ENCODE results near the gene S100A11. TPM values are rescaled to one million over a fixed set of nuclear protein-coding genes. Genes with fewer than 3 reads are reported as not detected.

Gene S100A11
- total RNA-seq, 1 experiment from 2014 or later = 602 TPM

DNA sequence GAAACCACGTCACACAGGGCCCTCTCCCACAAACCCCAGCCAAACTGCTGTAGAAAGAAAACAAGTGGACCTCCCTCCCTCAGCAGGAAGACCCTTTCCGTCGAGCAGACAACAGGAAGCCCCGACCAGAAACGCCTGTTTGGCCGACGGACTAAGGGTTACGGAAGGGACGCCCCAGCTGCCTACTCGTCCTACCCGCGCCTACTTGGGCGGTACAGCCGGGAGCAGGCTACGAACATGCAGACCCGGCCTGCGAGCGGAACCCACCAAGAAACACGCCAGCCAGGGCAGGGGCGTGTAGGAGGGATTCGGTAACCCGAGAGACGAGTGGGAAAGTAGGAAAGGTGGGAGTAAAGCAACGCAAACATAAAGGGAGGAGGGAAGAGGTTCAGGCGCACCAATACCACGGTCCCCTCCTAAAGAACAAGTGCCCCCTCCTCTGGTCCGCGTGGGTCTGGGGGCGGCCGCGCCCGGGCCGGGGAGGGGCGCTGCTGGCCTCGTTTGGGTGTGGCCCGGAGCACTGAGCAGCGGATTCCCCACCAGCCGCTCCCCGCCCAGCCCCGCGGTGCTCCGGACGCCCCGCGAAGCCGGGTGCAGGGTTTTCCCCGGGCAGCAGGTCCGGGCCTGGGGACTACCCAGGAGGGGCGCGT is 43.6 kb downstream of the S100A11 start:
- in situ Hi-C loops (cut with HindIII; ENCODE audit: low pct_unique_long_range_greater_than_20kb, low sequenced_read_pairs) = no loop called here
- DNase-seq (ENCODE audit: low read depth, low spot score) = no peak

DNA sequence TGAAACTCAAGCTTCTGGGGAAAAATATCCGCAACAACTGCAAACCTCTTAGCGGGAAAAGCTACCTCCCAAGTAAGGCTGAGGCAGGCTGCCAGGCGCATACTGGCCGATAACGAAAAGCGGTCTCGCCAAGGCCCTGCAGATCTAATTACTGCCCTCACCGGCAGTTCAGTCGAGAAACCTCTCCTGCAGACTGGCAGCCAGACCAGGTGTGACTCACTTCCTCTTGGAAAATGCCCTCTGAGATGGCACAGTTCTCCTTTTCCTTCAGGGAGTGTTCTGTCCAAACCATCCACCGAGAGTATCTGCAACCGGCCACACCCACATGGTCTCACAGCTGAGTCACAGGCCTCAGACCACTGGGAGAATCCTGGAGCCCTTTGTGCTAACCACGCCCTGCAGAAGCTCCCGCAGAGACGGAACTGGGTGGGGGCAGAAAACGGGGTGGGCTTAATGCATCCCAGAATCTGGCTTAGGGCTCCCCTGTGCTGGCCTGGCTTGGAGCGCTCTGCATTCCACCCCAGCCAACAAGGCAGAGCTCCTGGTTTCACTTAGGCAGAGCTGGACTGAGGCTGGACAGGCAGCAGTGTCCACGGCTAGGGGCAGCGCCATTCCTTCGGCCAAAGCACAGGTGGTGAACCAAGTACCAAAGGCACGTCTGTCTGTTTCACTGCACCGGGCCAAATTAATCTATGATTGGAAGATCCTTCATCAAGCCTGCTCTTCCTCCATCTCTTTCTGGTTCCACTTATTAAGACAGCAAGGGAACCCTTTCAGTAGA is 44.3 kb downstream of the S100A11 start:
- in situ Hi-C loops (cut with HindIII; ENCODE audit: low pct_unique_long_range_greater_than_20kb, low sequenced_read_pairs) = no loop called here
- peak; percentile 83 for DNase-seq (ENCODE audit: low read depth, low spot score)

DNA sequence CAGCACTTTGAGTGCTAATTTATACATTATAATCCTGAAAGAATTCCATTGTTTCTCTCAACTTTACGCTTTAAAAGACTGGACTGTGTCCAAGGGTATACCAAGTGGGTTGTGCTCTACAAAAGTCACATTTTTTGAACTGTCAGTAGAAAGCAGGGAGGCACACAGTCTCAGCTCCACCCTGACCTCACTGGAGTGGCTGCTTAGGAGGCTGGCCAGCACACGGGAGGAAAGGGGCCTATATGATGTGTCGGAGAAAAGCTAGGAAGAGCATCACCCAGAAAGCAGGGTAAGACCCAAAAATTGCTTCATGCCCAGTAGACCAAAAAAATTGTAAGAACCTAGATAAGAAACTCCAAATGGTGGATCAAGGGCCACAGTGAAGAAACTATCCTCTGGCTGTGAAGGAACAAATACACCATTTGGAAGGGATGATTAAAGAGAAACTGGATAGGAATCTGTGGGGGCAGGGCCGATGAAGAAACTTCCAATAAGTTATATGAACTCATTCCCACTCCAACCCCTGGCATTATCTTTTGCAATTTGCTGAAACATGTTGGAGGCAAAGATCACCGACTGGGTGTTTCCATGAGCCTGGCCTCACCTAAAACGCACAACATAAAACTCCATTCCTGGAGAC is 45.0 kb downstream of the S100A11 start:
- DNase-seq (ENCODE audit: low read depth, low spot score) = no peak
- in situ Hi-C loops (cut with HindIII; ENCODE audit: low pct_unique_long_range_greater_than_20kb, low sequenced_read_pairs) = no loop called here

DNA sequence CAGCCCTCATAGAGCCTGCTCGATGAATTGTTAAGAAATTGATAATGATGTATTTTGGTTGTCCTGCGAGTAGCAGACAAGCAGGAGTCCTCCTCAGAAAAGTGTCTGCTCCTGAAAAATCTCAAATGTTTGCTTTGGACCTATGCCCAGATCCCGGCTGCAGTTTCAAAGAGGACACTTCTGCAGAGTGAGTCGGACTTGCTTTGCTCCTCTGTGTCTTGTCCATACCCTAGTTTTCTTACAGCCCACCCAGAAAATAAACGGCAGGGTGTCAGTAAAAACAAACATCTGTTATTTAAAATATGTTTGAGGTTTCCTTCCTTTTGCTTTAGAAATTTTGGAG is 46.0 kb downstream of the S100A11 start:
- in situ Hi-C loops (cut with HindIII; ENCODE audit: low pct_unique_long_range_greater_than_20kb, low sequenced_read_pairs) = no loop called here
- DNase-seq (ENCODE audit: low read depth, low spot score) = peak; percentile 53

DNA sequence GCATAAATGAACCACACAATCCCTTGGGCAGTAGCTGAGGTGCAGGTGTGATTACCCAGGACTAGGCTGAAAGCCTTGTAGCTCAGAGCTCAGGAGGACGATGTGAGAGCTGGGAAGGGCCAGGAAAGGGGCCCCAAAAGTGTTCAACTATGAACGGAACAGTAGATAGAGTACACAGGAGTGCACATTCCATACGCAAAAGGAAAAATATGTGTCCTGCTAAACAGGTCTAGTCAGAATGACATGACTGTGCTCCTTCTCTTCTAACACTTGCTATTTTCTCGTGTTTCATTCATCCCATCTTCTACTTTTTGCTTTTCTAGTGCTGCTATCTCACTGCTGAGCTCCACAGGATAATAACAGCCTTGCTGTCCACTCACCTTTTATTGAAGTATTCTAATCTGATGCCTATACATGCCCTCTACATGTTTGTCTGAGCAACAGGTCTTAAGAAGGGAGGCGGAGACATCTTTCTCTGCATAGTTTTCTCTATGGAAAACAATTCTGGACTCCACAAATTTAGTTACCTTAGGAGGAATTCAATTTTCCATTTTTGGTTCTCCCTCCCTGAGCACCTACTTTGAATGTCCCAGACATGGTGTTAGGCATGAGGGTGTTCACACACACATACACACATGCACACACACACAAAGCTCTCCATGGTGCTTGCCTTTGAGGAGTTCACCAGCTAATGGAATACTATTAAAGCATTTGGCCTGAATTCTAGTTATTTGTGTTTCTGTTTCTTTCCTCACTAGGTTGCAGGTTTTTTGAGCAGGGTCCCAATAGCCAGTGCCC is 46.5 kb downstream of the S100A11 start:
- in situ Hi-C loops (cut with HindIII; ENCODE audit: low pct_unique_long_range_greater_than_20kb, low sequenced_read_pairs) = no loop called here
- no peak for DNase-seq (ENCODE audit: low read depth, low spot score)

DNA sequence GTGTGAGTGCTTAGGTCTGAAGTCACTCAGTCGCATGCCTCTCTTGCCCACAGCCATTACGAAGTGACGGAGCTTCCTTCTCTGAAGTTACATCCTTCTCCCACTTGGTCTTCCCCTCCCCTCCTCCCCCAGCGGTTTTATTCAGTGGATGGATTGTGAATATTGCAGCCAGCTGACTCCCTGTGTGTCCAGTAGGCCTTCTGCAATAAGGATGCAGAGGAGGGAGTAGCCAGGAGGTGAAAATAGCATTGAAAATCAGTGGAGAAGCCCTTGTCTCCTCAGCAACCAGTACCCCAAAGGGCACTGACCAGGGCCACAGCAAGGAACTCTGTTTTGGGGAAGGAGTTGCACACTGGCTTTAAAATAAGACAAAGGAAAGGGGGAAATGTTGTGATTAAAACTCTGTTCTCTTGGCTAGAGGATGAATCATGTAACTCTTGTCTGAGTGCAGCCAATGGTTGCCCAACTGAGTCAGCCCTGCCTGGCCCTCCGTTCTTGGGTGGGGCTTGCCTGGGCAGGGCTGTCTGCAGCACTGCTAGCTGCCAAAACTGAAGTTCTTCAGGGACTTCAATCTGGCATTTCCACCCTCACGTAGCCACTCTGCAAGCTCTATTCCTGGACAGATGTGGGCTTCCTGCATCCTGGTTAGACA is 47.5 kb downstream of the S100A11 start:
- DNase-seq (ENCODE audit: low read depth, low spot score) = no peak
- in situ Hi-C loops (cut with HindIII; ENCODE audit: low pct_unique_long_range_greater_than_20kb, low sequenced_read_pairs) = no loop called here

DNA sequence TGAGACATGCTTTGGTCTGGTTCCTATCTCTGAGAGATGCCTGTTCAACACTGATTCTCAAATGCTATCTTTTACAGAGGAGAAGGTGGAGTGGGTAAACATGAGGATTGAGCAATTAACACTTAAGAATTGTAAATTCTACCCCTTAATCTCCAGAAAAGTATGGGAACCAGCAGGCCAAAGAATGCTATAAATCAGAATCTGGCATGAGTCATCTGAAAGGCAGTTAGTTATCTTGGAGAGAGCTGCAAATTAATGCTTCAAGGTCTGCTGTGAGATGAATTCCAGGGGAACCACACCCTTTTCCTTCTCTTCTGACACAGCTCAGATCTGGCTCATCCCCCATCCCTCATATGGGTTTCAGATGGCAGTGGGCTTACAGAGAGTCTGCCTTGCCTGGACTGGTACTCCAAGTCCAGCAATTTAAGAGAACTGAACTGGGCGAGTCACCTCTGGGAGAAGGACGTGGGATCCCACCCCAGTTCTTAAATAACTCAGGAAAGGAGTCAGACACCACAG is 48.3 kb downstream of the S100A11 start:
- DNase-seq (ENCODE audit: low read depth, low spot score) = no peak
- in situ Hi-C loops (cut with HindIII; ENCODE audit: low pct_unique_long_range_greater_than_20kb, low sequenced_read_pairs) = no loop called here

DNA sequence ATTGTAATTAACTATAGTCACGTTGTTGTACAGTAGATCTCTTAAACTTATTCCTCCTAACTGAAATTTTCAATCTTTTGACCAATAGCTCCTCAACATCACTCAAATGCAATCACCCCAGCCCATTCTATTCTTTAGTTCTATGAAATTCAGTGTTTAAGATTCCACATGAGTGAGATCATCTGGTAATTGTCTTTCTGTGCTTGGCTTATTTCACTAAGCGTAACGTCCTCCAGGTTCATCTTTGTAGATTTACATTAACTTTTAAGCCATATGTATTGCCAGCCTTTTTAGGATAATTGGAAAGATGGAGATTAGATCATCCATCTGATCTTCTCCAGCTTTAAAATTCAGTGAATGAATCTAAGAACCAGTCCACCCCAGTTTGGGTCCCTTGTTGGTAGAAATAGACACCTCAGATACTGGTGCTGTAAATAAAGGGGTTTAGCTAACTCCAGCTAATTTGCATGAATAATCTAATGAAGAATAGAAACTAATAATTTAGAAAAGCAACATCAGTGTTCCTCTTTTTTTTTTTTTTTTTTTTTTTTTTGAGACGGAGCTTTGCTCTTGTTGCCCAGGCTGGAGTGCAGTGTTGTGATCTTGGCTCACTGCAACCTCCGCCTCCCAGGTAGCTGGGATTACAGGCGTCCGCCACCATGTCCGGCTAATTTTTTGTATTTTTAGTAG is 50.2 kb downstream of the S100A11 start:
- in situ Hi-C loops (cut with HindIII; ENCODE audit: low pct_unique_long_range_greater_than_20kb, low sequenced_read_pairs) = no loop called here
- no peak for DNase-seq (ENCODE audit: low read depth, low spot score)

DNA sequence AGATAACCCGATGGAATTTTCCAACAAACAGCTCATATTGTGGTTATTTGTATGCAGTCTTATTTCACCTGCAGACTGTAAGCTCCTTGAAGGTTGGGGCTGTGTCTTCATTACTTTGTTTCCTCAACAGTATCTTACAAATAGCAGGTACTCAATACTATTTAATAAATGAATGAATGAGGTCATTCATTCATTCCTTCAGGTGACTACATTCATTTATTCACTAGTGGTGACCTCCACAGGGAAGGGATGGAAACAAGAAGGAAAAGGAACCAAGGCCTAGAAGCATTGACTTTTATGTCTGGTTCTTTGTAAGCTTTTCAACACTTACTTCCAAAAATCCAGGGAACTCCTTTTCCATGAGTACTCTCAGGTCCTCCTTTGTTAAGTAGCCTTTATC is 51.0 kb downstream of the S100A11 start:
- in situ Hi-C loops (cut with HindIII; ENCODE audit: low pct_unique_long_range_greater_than_20kb, low sequenced_read_pairs) = no loop called here
- no peak for DNase-seq (ENCODE audit: low read depth, low spot score)

DNA sequence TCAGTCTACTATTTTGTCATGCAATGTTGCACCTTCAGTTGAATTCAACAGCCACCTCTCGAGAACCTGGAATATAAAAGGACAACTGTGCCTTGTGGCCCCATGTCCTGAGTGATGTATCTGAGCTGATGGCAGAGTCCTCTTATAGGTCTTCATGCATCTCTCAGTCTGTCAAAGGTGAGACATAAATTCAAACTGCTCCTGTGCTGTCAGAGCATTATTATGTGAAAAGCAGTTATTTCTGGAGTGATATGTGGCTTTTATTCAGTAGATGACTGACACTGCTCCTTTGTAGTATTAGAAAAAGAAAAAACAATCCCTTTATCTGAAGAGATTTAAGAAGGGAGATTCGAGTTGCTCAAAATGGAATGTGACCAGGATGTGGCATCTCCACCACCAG is 51.5 kb downstream of the S100A11 start:
- in situ Hi-C loops (cut with HindIII; ENCODE audit: low pct_unique_long_range_greater_than_20kb, low sequenced_read_pairs) = no loop called here

DNA sequence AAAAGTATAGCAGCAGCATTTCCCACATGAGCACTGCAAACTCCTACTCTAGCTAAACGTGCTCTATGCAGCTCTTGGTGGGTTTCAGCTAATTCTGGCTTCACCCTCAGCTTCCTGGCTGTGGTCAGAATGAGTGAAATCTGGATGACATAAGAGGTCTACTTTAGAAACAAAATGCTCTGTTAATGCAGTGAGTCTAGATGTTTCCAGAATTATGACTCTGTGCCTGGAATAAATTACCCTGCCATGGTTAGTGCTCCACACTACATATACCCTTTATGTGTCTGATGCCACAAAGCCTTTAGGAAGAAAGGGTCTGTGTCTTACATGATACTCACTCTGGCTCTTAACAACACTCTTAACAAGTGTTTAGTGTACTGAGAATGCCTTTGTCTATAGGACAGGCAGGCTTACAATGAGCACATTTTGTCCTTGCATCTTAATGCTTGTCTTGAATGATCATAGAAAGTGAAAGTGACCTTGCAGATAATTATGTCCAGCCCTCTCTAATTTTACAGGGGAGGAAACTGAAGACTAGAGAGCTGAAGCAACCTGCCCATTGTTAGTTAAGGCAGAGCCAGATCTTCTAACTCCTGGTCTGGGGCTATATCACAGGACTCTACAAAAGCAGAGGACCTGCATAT is 52.4 kb downstream of the S100A11 start:
- peak; percentile 95 for DNase-seq (ENCODE audit: low read depth, low spot score)
- in situ Hi-C loops (cut with HindIII; ENCODE audit: low pct_unique_long_range_greater_than_20kb, low sequenced_read_pairs) = no loop called here

More for the DNA sequence above, 51.5 kb downstream of the S100A11 start:
- DNase-seq (ENCODE audit: low read depth, low spot score) = no peak

Small RNA genes within 50 kb of the gene (small RNA-seq; reads per million reads assigned to genes)
- 0 reads per million in 2 experiments for gene SPTLC1P4

Other genes starting within 250 kb of the S100A11 start
- gene TDRKH, start 246.5 kb downstream of the S100A11 start, total RNA-seq (2014; rRNA removed; shearing (Covaris generic)) = 7.7 and 10.9 TPM in 2 replicates
- not detected in 2 replicates for gene LINGO4, start 231.6 kb downstream of the S100A11 start, total RNA-seq (2014; rRNA removed; shearing (Covaris generic))
- gene RORC, start 205.2 kb downstream of the S100A11 start, total RNA-seq (2014; rRNA removed; shearing (Covaris generic)) = 0.03 TPM in 1 of 2 replicates, not detected in the other
- gene C2CD4D, start 197.2 kb downstream of the S100A11 start, total RNA-seq (2014; rRNA removed; shearing (Covaris generic)) = 0.45 and 0.77 TPM in 2 replicates
- gene THEM5, start 183.3 kb downstream of the S100A11 start, total RNA-seq (2014; rRNA removed; shearing (Covaris generic)) = not detected in 2 replicates
- gene THEM4, start 127.5 kb downstream of the S100A11 start, total RNA-seq (2014; rRNA removed; shearing (Covaris generic)) = 117 and 125 TPM in 2 replicates
- gene S100A10, start 43.1 kb downstream of the S100A11 start, total RNA-seq (2014; rRNA removed; shearing (Covaris generic)) = 89.9 and 118 TPM in 2 replicates
- not detected in 2 replicates for gene TCHHL1, start 52.1 kb upstream of the S100A11 start, total RNA-seq (2014; rRNA removed; shearing (Covaris generic))
- gene TCHH, start 78.4 kb upstream of the S100A11 start, total RNA-seq (2014; rRNA removed; shearing (Covaris generic)) = 0.05 and 0.27 TPM in 2 replicates
- gene RPTN, start 122.2 kb upstream of the S100A11 start, total RNA-seq (2014; rRNA removed; shearing (Covaris generic)) = not detected in 2 replicates
- gene HRNR, start 187.2 kb upstream of the S100A11 start, total RNA-seq (2014; rRNA removed; shearing (Covaris generic)) = not detected in 2 replicates

All from SK-MEL-5 (cell line).